Ammon's horn (tissue), 1 donor: ENCODE measurements around the gene CMKLR1.

Experiments
- DNase-seq: peaks from one replicate; pipeline ENCODE4 v3.0.0-alpha.2; 2016; ENCODE audit warnings: low spot score

CMKLR1 gene

DNA sequence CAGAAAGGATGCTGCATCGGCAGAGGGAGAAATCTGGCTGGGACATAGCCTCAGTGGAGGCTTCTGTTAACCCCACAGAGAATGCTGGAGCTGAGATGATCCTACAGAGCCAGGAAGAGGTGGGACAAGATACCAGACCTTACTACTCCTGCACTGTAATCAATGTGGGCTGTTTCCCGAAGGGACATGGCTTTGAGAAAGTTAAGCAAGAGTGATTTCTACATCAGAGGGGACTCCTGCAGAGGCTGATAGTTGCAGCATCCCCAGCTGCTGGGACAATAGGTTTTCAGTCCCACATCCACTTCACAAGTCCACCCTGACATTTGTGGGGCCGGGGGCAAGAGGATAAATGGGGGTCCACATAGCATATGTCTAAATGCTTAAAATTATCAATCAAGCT, 22.5 kb upstream of the CMKLR1 start:
- DNase-seq = no peak

- DNase-seq = no peak
Observed at GRCh38 chr12:108360487-108360886, 21.4 kb upstream of the CMKLR1 start.

DNA sequence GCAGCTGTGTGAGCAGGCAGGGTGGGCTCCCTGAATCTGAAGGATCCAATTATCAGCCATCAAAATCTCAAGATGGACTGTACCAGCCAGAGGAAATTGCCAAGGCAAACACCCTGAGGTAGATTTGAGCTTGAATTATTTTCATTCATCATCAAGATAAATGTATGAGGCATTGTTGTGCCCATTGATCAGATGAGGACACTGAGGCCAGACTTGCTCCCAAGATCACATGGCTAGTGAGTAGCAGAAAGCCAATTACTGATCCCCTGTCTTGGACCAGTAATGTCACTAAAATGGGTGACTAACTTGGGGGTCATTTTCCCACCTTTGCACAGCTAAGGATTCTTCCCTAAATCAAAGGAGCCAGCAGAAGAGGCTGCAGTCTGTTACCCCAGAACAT, 20.9 kb upstream of the CMKLR1 start:
- no peak for DNase-seq

DNA sequence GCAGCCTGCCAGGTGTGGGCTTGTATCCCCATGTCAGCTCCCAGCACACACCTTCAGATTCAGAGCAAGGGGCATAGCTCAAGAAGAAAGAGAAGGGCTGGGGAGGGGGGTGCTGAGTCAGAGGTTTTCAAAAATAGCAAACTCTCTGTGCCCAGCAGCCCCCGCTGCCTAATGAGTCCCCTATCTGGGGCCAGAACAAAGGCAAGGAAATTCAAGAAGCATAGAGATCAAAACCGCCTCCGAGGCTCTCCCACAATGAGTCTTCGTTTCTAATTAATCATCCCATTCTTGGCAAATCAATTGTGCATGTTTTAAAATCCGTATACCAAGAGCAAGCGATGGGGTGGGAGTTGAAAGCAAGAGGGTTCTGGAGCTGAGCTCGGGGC, 19.5 kb upstream of the CMKLR1 start:
- DNase-seq = no peak

DNA sequence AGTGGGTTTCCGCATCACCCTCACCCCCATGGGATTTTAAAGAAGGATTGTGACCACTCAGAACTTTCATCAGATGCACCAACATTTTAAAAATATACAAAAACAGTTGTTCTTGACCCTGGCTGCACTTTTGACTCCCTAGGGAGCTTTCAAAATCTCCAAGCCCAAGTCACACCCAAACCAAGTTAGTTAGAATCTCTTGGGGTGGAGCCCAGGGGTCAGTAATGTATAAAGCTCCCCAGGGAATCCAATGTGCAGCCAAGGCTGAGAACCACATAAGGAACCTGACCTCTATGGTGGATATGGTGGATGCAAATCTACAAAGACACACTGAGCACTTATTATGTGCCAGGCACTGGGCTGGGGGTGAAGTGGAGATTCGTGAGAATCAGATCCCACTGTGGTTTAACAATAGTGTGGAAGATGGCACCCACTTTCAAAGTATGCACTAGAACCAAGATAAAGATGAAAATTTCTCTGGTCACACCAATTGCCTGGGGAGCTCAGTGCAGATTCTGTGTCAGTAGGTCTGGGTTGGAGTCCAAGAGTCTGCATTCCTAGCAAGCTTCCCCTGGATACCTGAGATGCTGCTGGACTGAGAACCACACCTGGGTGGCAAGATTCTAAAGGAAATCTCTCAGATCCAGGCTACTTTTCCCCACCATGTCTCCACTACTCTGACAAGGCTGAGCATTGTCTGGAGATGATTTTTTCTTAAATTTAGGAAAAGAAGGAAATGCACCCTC, 18.9 kb upstream of the CMKLR1 start:
- no peak for DNase-seq

GRCh38 chr12:108356835-108357806, 18.0 kb upstream of the CMKLR1 start:
- no peak for DNase-seq

GRCh38 chr12:108355069-108355468, 16.0 kb upstream of the CMKLR1 start:
- DNase-seq = no peak

- no peak for DNase-seq
Observed at GRCh38 chr12:108352591-108352990, 13.5 kb upstream of the CMKLR1 start.

- DNase-seq = no peak
Observed at GRCh38 chr12:108350511-108350910, 11.4 kb upstream of the CMKLR1 start.

DNA sequence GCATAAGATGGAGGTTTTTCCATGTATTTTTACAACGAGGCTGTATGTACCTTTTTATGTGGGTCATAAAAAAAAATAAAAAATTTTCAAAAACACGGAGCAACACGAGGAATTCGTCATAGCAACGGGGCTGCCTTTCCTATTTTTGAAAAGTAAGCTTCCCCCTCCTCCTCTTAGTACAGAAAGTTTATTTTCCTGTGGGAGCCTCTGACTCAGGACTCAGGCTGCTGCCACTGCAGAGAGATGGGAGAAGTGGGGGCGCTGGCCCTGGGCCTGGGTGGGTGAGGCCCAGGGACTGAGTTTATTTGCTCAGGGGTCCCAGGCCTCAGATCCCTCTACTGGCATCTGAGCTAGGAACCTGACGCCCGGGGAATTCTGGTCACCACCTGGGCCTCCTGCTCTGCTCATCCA, 10.2 kb upstream of the CMKLR1 start:
- peak; percentile 47 for DNase-seq

DNA sequence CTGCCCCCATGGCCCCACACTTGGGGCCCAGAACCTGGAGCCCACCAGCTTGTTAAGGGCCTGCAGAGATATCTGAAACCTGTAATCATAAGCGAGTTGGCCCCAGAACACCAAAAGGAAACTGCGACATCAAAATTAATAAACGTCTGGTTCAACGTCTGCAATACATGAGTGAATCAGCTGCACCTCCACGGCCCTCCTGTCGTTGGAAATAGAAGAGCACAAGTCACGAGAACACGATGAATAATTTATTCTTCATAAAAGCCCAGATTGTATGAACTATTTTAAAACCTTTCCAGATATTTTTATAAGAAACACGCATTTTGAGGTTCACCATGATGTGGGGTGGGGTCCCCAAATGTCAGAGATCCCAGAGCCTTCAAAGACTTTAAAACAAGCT, 9.7 kb upstream of the CMKLR1 start:
- peak; percentile 36 for DNase-seq

DNA sequence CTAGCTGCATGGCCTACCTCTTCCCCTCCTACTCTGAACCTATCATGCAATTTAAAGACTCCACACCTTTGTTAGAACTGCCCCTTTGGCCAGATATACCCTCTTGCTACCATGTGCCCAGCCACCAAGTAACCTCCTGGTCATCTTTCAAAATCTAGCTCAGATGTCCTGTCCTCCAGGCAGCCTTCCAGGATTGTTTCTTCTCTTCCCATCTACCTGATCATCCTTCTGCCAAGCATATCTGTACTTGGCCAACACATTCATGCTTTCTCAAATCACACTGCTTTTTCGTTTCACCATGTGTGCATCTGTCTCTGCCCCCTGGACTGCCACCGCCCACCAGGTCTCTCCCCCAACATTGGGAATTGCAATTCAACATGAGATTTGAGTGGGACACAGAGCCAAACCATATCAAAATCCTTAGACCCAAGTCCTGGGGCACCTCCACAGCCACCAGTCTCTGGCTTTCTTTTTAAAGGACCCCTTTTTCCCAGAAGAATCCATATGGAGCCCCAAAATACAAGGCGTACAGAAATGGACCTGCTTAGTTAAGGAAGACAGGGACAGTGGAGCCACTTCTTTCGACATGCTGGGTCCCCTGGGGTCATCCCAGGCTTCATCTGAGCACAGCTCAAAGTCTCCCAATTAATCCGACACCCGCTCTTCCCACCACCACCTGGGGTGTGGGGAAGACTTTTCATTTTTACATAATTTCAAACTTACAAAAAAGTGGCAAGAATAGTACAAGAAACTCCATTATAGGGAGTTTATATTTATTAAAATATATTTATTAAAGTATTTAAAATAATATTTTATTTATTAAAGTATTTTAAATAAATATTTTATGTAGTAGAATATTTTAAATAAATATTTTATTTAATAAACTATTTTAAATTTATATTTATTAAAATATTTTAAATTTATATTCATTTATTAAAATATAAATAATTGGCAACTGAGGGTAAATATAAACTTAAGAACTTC, 7.9 kb upstream of the CMKLR1 start:
- DNase-seq = no peak

DNA sequence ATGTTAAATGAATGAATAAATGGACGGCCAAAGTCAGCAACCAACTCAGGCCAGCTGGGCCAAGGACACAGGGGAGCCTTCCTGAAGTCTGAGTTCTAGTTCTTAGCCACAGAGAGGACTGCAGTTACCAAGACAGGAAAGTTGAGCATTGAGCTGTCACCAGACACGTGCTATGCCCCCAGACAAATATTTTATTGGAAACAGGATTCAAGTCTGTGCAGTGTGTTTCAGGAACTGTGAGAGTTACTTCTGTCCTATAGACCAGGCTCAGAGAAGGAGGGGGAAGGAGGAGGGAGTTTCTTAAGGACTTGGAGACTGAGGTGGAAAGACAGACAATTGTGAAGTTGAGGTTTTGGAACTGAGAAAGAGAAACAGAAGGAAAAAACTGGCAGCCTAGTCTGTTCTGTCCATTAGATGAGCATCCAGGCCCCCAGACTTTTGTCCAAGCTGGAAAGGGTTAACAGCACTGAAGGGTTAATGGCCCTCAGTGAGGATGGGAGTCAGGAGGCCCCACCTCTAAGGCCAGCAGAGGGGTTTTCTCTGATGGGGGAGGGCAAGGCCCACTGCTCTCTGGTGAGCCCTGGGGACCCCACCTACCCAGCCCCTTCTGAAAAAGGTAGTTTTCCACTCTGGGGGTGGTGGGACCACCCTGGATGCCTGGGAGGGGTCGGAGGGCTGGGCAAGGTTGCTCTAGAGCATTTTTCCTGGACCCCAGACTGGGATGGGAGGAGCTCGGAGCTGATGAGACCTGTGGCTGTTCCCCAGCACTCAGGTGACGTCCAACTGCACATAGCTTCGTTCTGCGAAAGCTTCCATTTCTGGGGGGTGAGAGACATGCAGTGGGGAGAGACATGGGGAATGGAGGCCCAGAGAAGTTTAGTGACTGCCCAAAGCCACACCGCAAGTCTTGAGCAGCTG, 6.9 kb upstream of the CMKLR1 start:
- DNase-seq = no peak

- DNase-seq = no peak
Observed at GRCh38 chr12:108342985-108343384, 3.9 kb upstream of the CMKLR1 start.

DNA sequence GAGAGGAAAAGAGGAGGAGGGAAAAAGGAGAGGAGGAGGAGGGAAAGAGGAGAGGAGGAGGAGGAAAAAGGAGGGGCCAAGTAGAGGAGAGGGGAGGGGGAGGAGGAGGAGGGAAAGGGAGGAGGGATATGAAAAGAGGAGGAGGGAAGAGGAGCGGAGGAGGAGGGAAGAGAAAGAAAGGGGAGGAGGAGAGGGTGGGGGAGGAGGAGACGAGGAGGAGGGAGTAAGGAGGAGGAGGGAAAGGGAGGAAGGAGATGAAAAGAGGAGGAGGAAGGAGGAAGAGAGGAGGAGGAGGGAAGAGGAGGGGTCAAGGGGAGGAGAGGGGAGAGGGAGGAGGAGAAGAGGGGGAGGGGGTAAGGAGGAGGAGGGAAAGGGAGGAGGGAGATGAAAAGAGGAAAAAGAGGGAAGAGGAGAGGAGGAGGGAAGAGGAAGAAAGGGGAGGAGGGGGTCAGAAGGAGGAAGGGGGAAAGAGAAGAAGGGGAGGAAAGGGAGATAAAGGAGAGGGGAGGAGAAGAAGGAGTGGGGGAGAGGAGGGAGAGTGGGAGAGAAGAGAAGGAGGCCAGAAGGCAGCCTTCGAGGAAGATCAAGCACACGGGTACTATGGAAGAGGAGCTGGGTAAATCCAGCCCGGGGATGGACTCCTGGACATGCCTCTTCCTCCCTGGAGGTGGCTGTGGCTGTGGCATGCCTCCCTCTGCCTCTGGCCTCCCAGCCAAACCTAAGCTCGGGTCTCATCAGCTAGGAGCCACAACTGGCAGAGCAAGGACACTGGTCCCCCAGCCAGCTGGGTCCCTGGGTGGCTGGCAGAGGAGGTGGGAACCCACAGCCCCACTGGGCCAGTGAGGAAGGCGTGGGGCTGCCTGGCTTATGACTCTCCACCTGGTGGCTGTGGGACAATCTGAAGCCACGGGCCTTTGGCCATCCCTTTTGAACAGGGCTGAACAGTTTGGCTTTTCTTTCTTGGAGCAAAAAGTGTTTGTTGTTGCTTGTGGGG, 3.0 kb upstream of the CMKLR1 start:
- DNase-seq = no peak

GRCh38 chr12:108341356-108341755, 2.2 kb upstream of the CMKLR1 start:
- no peak for DNase-seq

- DNase-seq = peak; percentile 41
Observed at GRCh38 chr12:108340037-108340436, 926 bp upstream of the CMKLR1 start.

DNA sequence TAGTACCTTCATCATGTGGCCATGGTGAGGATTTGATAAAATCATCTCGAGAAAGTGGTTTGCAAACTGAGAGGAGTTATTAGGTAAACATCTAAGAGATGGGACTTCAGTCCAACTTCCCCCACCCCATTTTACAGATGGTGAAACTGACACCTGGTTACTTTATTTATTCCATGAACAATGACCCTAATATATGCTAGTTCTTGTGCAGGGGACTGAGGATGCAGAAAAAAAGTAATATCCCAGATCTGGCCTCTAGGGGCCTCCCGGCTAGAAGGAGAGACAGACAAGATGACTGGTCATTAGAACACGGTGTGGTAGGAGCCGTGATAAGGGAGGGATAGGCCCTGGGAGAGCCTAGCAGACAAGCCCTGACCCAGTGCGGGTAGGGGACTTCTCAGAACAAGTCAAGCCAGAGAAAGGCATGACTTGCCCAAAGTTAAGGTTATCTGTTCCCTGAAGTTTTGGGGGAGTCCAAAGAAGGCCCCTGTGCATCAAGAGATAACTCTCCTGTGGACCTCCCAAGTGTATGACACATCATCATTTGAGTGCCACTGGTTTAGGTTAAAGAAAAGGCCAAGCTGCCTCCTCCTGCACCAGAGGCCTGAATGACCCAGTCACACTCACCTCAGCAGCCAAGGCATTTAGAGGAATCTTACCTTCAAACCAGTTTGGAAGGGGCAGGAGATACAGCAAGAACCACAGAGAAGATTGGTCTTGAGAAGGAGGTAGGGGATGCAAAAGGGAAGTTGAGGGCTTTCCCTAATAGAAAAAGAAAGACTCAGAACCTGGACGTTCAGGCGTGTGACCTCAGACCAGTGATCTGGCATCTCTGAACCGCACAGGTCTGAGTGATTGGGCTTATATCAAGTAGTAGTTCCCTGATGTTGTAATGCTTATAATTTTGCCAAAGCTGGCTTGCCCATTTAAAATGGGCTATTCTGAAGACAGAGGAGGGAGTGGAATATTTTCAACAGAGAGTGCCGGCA, 1.6 kb downstream of the CMKLR1 start:
- peak; percentile 42 for DNase-seq
